Activated CD4-positive, CD25-positive, alpha-beta regulatory T cell treated with anti-CD3 and anti-CD28 coated beads, Interleukin-2, amount 50 U/mL, for 72 hours (primary cell): ENCODE data around the gene PDE4B.
"Not testable (repeated sequence)": the region's sequence is repeated elsewhere in the genome, so short reads cannot be mapped to it uniquely, and the experiment has no call there.

Experiments
- DNase-seq: peaks from one replicate; pipeline ENCODE4 v3.0.0; 2021

PDE4B gene

GRCh38 chr1:66412704-66413103 lies 620.0 kb downstream of the PDE4B start:
- DNase-seq, result no peak

- no peak for DNase-seq
These were observed 620.6 kb downstream of the PDE4B start for GRCh38 chr1:66413136-66413837.

DNA sequence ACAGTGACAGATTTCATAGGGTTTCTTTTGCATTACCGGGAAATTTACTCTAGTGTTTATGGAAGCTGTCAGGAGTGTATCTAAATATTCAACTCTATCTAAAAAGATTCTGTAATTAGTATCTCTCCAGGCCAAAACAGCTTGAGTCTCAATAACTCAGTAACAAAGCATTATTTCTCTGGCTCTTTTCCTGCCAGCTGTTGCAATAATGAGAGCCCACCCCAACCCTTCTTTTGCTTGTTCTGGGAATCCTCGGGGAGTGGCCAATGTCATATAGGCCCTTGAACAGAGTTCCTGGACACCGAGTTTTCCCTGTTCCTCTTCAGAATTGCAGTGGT lies 621.1 kb downstream of the PDE4B start:
- no peak for DNase-seq

DNA sequence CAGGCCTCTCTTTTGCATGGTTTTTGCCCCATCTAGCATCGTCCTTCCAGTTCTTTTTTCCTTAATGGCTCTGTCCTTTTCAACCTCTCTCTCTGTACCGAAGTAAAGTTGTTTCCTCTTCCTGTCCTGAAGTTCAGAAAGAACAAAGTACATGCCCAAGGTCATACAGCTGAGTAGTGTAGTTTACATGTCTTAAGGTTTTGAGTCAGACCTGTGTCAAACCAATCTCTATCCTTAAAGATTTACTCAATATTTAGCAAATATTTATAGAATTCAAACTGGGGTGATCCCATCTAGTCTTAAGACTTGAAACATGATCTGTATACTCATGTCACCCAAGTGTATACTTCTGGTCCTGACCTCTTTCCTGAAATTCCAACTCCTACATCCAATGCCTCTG lies 622.6 kb downstream of the PDE4B start:
- DNase-seq, result no peak

DNA sequence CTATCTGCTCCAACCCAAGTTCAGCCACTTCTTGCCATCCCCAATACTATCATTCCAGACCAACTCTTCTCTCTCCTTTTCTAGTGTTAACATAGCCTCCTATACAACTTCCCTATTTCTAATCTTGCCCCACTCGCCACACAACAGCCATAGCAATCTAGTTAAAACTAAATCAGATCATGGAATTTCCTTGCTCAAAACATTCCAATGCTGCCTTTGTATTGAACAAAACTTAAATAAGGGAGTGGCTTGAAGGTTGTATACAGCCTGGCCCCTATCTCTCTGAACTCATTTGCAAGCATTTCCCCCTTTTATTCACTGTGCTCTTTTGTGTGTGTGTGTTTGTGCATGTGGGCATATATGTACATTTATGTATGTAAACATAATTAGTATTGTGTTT lies 623.2 kb downstream of the PDE4B start:
- DNase-seq, result no peak

- DNase-seq, result no peak
These were observed 623.6 kb downstream of the PDE4B start for GRCh38 chr1:66416295-66416694.

DNA sequence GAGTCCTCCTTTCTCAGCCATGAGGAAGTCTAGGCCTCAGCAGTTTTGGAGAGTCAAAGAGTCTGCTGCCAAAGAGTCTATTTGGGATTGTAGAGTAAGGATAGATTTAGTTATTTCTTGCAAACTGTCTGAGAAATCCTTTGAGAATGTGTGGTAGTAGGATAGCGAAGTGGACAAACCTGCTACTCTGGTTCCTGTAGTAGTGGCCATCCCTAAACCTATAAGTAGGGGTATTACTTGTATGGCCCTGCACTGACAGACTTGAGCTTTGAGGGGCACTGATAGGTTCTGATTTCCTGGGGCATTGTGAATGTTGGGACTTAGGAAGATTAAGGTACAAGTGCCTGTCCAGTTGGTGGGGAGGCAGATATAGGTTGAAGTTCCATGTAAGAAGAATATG lies 625.3 kb downstream of the PDE4B start:
- no peak for DNase-seq

- not testable (repeated sequence) for DNase-seq
These were observed 627.5 kb downstream of the PDE4B start for GRCh38 chr1:66420171-66420570.

- DNase-seq, result not testable (repeated sequence)
These were observed 628.2 kb downstream of the PDE4B start for GRCh38 chr1:66420906-66421305.

DNA sequence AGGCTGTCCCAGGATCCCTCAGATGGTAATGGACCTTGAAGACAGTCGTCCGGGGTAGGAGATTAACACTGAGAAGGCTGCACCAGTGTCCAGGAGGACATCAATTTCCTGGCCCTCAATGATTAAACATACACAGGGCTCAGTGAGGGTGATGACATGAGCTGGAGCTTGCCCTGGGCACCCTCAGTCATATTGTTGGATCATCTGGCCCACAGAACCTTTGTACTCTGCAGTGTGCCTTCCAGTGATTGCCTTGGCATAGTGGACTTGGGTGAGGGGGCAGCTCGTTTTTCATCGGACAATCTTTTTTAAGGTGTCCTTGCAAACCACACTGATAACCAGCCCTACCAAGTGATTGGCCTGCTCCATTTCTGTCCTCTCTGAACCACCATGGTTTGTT lies 630.1 kb downstream of the PDE4B start:
- no peak for DNase-seq
